Neural progenitor cell (in vitro differentiated cells): ENCODE measurements around the gene GALNTL6.

ENCODE experiments used
- EZH2 ChIP-seq: fragments of 200-600 bp; sonication (generic); IDR thresholded peaks from 2 replicates; pipeline ENCODE4 v1.6.1; 2017; ENCODE audit warnings: antibody characterized with exemption, mild to moderate bottlenecking, moderate library complexity
- EZH2phosphoT487 ChIP-seq: fragments of 200-600 bp; sonication (generic); IDR thresholded peaks from 2 replicates; pipeline ENCODE4 v1.6.1; 2017; ENCODE audit warnings: antibody characterized with exemption
- TF ChIP-seq, protein P1 (sequence below): fragments of 200-600 bp; sonication (generic); IDR thresholded peaks from 2 replicates; pipeline ENCODE4 v1.5.1; 2017; ENCODE audit warnings: antibody characterized with exemption, mild to moderate bottlenecking

DNA sequence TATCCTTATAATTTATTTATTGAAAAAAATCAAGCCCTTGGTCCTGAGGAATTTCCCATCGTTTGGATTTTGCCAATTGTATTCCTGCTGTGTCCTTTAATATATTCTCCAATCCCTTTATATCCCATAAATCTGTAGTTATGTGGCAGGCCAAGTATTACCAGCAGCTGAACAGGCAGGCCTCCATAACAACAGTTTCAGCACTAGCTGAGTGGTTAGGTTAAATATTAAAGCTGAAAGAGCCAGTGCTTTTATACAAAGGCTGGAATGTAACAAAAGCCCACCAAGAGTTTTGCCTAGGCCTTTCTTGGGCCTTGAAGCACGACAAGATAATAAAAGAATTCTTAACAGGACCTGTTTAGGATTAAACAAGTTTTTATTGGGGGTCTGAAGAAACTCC, 988.8 kb downstream of the GALNTL6 start:
- TF ChIP-seq, protein P1, sequence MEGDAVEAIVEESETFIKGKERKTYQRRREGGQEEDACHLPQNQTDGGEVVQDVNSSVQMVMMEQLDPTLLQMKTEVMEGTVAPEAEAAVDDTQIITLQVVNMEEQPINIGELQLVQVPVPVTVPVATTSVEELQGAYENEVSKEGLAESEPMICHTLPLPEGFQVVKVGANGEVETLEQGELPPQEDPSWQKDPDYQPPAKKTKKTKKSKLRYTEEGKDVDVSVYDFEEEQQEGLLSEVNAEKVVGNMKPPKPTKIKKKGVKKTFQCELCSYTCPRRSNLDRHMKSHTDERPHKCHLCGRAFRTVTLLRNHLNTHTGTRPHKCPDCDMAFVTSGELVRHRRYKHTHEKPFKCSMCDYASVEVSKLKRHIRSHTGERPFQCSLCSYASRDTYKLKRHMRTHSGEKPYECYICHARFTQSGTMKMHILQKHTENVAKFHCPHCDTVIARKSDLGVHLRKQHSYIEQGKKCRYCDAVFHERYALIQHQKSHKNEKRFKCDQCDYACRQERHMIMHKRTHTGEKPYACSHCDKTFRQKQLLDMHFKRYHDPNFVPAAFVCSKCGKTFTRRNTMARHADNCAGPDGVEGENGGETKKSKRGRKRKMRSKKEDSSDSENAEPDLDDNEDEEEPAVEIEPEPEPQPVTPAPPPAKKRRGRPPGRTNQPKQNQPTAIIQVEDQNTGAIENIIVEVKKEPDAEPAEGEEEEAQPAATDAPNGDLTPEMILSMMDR, result no peak
- TF ChIP-seq EZH2 (no peak), EZH2phosphoT487 (no peak)
